Measurements from ENCODE around the gene DEDD2.

The DEDD2 gene

GRCh38 chr19:42226886-42227285, 9.4 kb upstream of the DEDD2 start:
- DNase-seq = no peak

GRCh38 chr19:42225718-42226292, 8.3 kb upstream of the DEDD2 start:
- no peak for DNase-seq

GRCh38 chr19:42224940-42225717, 7.7 kb upstream of the DEDD2 start:
- no peak for DNase-seq

GRCh38 chr19:42220751-42221097, 3.2 kb upstream of the DEDD2 start:
- DNase-seq = no peak

GRCh38 chr19:42219812-42220750, 2.6 kb upstream of the DEDD2 start, which contains the start of gene ZNF526:
Gene ZNF526, plus strand, starts transcription at chr19:42220312. Its CDS starts 4,092 bp downstream, at chr19:42224404.
- peak; percentile 98 for DNase-seq

- peak; percentile 35 for DNase-seq
Observed at GRCh38 chr19:42216653-42217519, 591 bp downstream of the DEDD2 start.

- DNase-seq = no peak
Observed at GRCh38 chr19:42214810-42215485, 2.5 kb downstream of the DEDD2 start.

GRCh38 chr19:42212886-42213285, 4.6 kb downstream of the DEDD2 start:
- no peak for DNase-seq

GRCh38 chr19:42208612-42209011, 8.9 kb downstream of the DEDD2 start:
- DNase-seq = no peak

- no peak for DNase-seq
Observed at GRCh38 chr19:42207767-42208271, 9.7 kb downstream of the DEDD2 start.

GRCh38 chr19:42206871-42207755, 10.4 kb downstream of the DEDD2 start:
- DNase-seq = no peak

GRCh38 chr19:42204664-42205063, 12.8 kb downstream of the DEDD2 start:
- DNase-seq = no peak

- DNase-seq = no peak
Observed at GRCh38 chr19:42203700-42204099, 13.8 kb downstream of the DEDD2 start.

- DNase-seq = no peak
Observed at GRCh38 chr19:42202290-42202880, 15.1 kb downstream of the DEDD2 start.

GRCh38 chr19:42201489-42202289, 15.8 kb downstream of the DEDD2 start:
- DNase-seq = peak; percentile 41

- DNase-seq = no peak
Observed at GRCh38 chr19:42200116-42200715, 17.3 kb downstream of the DEDD2 start.

GRCh38 chr19:42199440-42200115, 17.9 kb downstream of the DEDD2 start:
- DNase-seq = peak; percentile 47
